T-helper 1 cell treated with Interleukin-12 subunit alpha and Interleukin-12 subunit beta and Interleukin-4 antibody, amounts not matched to agents 30 ng/mL and 1 ng/mL, for 36 hours (primary cell): ENCODE results near the gene UPB1. TPM values are rescaled to one million over a fixed set of nuclear protein-coding genes. Genes with fewer than 3 reads are reported as not detected.

Experiments
- intact Hi-C: fragments of 100-400 bp; cut with micrococcal nuclease; formaldehyde crosslinking; loops from one replicate; pipeline ENCODE4 v1.15.1; 2024
- total RNA-seq: library from RNA; stranded (reverse); gene quantifications from 2 replicates; pipeline ENCODE4 v1.2.3, GENCODE V29; 2022

The UPB1 gene
- total RNA-seq, 1 donor from 2014 or later: 0.34 TPM

DNA sequence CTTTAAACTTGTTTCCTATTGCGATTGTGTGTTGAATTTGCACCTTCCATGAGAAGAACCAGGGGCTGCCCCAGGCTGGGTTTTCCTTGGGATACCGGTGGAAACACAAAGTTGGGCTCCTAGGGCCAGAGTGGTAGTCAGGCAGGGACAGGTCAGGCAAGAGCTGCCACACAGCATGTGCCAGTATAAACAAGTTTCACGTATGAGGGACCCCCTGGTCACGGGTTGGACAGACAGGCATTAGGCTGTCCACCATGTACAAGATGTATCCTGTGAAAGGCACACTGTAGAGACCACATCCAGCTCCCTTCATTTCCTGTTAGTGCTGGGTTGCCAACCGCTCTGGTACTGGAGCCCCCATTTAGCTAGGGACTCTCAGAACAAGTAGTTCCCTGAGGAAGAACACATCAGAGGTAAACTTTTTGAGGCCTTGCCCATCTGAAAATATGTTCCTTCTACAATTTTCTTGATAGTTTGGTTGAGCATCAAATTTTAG is 8.8 kb downstream of the UPB1 start:
- intact Hi-C loops: loop anchor here (1.0 to 2.0 kb wide), 4 partner anchors 17 to 179 kb away; no protein-coding TSS in a partner anchor

DNA sequence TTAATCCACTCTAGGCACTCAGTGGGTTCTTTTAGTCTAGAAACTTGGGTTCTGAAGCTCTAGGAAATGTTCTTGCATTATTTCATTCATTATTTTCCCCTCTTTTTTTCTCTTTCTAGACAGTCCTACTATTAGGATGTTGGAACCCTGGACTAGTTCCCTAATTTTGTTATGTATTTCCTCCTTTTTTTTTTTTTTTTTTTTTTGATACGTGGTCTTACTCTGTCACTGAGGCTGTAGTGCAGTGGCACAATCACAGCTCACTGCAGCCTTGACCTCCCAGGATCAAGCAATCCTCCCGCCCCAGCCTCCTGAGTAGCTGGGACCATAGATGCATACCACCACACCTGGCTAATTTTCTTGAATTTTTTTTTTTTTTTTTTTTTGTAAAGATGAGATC is 9.4 kb downstream of the UPB1 start:
- intact Hi-C loops: no loop called here

DNA sequence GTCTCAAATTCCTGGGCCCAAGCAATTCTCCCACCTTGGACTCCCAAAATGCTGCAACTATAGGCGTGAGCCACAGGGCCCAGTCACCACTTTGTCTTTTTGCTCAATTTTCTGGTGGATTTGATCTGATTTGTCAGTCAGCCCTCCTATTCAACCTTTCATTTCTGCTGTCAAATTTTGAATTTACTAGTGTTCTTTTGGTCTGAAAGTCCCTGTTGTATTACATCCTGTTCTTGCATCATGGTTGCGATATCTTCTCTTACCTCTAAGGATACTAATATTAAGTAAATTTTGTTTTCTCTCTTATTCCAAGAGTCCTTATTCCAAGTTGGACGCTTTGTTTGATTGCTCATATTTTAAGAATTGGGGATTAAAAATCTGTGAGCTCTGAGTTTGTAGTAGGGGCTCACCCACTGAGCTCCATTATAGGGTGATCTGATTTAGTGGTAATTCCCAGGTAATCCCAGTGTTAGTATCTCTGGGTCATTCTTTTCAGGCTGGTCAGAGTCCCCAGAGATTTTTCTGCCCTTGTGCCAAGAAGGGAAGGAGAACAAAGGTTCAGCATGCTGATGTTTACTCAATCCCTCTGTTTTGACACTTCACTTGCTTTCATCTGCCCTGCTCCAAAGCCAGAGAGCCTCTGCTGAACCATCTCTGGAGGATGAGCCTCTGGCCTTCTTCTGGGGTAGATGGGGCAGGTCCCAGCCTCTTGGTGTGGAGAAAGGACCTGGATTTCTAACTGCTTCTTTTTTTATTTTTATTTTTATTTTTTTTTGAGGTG is 10.0 kb downstream of the UPB1 start:
- intact Hi-C loops: no loop called here

DNA sequence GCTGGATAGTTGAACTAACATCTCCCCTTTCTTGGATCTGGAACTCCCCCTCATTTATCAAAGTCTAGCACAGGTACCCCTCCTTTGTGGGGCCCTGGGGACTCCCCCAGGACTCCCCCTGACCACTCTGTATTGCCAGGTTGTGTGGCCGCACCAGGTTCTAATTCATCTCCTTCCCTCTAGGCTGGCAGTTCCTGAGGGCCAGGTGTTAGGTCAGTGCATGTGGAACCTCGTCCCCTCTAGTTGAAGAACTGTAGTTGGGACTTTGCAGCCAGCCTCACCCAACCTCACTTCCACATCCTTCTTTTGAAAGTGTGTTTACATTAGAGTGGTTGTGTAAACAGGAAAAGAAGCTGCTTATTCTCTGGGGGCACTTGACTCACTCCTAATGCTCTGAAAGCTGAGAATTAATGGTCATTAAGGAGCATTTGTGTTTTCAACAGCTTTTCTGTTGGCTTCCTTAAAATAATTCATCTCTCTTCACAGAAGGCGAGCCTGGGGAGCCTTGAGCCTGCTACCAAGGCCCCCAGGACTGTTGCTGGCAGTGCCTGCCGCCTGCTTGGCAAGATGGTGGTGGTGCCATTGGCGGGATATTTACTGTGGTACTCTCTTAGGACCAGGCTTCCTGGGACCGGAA is 11.8 kb downstream of the UPB1 start:
- intact Hi-C loops: no loop called here

DNA sequence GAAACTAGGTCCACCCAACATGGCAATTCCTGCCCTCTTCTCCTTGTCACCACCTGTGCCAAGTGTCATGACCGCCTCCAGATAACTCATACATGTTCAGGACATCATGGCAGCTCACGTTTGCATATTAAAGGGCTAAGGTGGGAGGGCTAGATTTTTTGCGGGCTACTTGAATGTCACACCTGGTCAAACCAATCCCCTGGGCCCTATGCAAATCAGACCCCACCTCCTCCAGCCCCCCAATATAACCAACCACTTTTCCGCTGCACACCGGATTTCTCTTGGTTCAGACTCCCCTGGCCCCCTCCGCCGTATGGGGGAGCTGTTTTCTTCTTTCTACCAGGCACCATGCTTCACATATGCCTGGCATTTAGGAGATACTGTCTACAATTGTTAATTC is 12.6 kb downstream of the UPB1 start:
- intact Hi-C loops: no loop called here

DNA sequence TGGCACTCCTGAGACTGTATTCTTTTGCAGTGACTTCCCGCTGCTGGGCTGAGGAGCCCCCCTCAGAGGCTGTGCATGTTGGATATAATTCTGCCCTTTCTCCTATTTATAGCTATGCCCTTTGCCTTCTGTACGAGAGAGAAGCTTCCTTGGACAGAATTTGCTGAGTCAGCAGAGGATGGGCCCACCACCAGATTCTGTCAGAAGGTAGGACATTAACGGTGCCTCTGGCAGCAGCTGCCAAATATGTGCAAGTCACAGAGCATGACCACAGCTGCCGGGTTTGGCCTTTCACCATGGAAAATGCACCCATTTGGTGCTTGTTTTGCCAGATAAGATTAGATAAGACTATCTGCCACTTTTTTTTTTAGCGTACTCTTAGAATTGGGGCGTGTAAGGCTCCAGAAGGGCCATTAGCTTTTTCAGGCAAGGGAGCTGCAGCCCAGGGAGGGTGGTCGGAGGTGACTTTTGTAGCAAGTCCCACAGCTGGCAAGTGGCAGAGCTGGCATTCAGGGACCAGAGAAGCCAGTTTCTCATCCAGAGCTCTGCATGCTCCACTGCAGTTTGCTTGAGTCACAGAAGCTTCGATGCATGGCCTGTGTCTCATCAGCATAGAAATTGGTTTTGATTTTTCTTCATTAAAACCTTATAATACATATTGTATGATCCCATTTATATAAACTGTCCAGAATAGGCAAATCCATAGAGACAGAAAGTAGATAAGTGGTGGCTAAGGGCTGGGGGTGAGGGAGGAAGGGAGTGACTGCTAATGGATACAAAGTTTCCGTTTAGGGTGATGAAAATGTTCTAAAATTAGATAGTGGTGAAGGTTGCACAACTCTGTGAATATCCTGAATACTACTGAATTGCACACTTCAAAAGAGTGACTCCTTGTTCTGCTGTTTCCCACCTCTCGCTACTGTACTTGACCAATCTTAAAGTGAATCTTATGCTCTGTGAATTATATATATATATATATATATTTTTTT is 15.8 kb downstream of the UPB1 start:
- intact Hi-C loops: no loop called here

DNA sequence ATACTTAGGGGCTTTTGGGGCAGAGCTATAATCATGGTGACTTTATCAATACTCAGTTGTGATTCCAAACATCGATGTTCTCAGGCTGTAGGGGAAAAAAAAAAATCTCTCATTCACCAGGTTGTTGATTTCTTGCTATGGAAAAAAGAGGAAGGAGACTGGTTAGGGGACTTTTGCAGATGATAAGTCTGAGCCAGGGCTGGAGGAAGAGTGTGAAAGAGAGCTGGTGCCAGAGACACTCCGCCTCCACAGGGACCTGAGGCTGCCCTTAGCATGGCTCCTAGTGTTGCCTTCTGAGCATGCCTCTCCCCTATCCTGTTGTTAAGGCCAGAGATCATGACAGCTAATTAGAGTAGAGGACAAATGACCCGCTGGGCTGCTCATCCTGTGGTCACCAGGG is 16.9 kb downstream of the UPB1 start:
- intact Hi-C loops: no loop called here

DNA sequence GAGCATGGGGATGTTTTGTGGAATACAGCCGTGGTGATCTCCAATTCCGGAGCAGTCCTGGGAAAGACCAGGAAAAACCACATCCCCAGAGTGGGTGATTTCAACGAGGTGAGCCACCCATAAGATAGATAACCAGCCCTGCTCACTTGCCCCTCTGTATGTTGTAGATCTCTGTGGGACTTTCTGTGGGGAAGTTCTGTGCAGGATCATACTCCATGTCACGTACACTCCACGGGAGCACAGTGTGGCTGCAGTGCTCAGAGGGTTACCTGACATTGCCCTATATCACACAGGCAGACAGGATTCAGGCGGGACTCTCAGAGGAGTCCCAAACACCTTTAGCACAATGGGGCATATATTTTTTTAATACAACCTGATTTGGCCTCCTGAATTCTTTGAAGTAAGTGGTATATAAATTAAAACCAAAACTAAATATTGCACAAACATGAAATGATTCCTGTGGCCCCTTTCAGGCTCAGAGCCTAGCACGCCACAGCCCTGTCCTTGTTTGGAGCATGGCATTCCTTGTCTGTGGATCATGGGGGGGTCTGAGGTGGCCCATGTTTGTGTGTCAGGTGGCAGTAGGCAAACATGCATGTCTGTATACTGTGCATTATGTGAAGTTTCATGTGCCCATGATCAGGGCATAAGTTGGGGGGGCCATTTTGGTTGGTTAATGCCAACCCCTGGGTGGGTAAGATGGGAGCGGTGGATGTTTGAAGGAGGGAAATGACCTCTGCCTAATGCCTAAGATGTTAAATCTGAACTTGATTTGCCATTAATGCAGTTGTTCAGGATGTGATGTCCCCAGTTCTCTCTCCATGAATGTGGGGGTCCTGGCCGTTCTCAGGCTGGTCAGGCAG is 18.5 kb downstream of the UPB1 start:
- intact Hi-C loops: no loop called here

DNA sequence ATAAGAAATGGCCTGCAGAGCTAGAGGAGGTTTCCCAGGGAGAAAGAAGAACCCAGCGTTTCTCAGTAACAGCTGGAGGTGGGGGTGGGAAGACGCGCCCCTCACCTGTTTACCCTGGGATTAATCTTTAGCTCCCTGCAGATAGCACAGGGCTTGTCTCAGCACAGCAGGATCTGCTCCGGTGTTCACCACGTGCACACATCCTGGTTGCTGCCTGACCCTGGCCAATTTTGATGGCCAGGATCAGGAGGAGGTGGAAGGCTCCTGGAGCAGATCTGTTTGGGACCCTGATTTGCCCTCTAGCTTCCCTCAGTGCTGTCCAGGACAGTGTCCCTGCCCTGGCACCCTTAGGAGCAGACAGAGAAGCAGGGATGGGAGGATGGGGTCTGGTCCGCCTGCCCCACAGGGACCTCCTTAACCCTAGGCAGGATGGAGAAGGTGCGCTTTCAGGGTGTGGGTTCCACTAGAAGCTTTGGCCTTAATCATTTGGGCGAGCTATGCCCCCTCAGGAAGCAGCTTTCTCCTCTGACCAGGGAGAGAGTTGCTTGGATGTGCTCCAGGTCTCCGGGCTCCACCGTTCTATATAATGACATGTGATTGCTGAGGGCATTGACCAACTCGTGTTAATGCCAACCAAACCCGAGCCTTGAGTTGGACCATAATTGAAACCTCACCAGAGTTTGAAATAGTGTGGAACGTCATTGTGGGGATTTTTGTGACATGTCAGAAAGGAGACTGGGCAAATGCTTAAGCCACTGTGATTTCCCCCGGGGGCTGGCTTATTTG is 19.3 kb downstream of the UPB1 start:
- intact Hi-C loops: no loop called here

DNA sequence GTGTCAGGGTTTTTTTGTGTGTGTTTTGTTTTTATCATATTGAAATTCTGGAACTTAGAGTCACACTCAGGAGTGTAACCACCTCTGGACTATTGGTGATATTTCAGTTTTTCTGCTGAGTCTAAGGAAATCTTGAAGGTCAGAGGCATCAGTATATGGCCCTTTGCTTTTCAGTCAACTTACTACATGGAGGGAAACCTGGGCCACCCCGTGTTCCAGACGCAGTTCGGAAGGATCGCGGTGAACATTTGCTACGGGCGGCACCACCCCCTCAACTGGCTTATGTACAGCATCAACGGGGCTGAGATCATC is 19.9 kb downstream of the UPB1 start:
- intact Hi-C loops: no loop called here

DNA sequence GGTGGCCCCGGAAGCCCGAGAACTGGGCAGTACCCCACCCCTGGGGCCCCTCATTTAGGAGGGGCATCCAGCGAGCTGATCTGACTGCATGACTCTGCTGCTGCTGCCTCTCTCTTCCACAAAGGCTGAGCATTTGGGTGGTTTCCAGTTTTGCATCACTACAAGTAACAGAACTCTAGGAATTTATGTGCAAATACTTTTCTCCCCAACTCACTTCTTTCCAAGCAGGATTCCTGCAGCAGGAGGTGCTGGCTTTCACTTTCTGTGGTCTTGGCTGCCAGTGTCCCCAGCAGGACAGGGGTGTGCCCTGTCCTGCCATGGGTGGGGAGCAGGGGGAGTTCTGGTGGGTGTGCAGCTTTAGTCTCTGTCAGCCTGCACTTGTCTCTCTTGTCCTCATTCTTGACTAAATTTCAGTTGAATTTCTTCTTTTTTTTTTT is 21.2 kb downstream of the UPB1 start:
- intact Hi-C loops: no loop called here

DNA sequence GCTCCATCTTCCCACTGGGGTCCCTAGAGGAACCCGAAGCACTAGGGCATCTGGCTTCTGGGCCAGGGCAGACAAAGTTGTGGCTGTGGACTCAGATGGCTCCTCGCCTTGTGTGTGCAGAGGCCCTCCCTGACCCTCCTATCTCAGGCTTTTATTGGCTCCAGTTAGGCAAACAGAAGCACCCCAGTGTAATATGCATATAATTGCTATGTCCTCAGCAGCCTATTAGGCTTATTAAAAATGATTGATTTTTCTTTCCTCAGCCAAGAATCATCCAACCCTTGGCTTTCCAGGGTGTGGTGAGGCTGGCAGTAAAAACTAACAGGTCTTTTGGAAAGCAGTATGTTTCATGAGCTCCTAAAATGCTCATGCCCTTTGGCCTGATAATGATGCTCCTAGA is 22.3 kb downstream of the UPB1 start:
- intact Hi-C loops: no loop called here

DNA sequence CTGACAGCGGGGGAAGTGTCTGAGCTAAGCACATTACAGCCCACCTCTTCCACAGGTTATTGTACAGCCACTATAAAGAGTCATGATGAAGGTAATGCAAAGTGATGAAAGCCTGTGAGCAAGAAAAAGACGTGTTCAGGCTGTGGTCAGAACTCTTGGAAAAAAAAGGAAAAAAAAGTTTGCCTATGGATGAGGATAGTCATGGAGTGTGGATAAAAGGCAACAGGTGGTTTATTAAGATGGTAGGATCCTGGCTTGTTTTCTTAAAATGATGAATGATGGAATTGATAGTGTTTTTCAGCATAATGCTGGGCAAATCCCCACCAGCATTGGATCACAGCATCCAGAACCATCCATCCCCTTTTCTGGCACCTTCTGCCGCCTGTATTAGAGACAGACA is 23.1 kb downstream of the UPB1 start:
- intact Hi-C loops: no loop called here

DNA sequence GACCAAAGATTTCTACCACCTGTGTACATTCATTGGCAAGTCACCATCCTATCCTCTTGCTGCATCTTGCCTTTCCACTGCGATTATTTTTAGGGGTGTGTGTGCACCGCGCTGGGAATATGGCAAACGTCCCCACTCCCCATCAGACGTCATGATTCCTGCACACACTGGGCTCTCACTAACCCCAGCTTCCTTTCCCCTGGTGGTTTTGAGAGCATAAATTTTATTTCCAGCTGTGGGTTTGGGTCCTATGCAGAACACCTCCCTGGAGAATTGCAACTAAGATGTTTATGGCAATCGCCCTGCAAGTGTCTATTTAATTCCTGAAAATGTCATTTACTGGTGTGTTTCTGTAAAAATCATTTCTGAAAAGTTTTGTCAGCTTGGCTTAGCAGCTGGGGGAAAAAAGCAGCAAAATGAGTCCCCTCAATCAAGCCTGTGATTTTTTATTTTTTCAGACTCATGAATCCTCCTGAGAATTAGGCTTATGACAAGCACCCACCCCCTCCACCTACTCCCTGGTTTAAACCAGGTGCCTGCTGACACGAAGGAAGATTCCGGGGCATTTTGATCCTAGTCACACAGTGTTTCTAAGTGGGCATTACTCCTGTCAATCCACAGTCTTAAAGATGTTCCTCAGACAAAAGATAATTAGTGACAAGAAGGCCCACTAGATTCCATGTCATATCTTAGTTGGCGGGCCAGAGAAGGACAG is 23.8 kb downstream of the UPB1 start:
- intact Hi-C loops: no loop called here

DNA sequence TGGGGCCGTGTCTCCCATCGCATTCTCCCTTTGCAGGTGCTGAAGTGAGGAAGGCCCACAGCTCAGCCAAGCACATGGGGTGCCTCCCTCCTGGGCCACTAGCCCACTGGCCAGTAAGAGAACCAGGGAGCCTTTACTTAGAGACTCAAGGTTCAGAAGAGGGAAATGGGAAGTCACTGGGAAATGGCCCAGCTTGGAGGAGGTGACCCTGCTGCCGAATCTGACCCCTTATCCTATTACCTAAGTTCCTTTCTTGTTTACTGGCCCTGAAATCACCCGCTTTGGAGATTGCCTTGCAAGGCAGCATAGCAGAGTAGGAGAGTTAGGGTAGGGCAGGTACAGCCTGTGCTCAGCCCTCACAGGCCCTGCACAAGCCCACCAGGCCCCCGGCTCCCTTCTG is 24.4 kb downstream of the UPB1 start:
- intact Hi-C loops: no loop called here

DNA sequence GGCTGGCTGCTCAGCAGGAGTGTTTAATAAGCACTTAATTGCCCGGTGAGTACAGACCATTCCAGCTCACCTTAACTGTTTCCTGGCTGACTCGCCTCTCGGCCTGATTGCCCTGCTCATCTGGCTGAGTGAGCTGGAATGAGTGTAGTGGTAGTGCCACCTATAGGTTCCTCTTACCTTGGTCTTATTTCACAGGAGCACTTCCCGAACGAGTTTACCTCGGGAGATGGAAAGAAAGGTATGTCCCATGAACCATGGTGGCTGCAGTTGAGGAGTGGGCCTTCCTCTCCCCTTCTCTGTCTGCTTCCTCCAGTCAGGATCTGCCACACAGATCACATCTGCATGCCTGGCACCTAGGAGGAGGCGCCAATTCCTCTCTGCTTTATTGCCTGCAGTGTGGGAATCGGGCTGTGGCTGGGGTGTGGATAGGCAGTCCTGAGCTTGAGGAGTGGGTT is 26.7 kb downstream of the UPB1 start:
- intact Hi-C loops: loop anchor here (1.0 to 10.0 kb wide), 4 partner anchors 19 to 233 kb away; no protein-coding TSS in a partner anchor

DNA sequence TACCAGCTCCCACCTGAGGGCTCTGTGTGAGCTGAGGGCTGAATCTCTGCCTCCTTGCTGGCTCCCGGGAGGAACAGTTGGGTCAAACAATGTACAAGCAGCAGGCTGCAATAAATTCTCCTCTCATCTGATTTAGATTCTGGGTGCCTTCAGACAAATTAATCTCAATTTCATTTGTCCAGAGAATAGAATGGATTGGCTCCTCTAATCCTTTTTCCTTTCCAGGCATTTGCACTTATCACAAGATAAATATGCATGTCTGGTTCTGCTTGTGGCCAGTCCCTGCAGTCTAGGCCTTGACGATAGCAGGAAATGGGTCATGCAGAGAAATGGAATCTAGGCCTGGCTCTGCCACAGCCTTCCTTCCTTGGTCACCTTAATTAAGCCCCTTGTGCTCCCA is 28.7 kb downstream of the UPB1 start:
- intact Hi-C loops: loop anchor here (10.0 kb wide), 2 partner anchors 61 to 231 kb away; no protein-coding TSS in a partner anchor

DNA sequence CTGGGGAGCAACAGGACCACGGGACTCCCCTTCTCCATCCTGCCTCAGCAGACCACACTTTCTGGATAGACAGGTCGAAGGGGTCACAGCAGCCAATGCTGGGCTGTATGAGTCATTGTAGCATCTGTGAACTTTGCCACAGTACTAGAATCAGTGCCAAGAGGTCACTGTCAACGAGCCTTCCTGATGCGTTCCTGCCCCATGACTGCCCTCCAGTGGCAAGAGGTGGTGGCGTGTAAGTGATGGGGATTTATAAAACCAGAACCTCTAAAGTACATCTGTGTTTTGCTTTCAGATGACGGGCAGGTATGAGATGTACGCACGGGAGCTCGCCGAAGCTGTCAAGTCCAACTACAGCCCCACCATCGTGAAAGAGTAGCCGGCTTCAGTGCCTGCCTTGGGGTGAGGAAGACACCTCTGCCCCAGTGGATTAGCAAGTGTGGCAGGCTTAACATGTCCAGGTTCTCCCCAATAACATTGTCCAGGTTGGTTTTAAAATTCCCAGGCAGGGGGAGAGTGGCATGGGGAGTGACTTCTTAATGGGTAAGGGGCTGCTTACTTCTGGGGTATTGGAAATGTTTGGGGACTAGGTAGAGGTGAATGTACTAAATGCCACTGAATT is 30.4 kb downstream of the UPB1 start:
- intact Hi-C loops: loop anchor here (1.0 to 10.0 kb wide), 9 partner anchors 30 to 538 kb away; partner anchors contain the start of genes ADORA2A, GUCD1 and SNRPD3
